ENCODE results near the gene CST3. TPM values are rescaled to one million over a fixed set of nuclear protein-coding genes. Genes with fewer than 3 reads are reported as not detected.
"Not testable (repeated sequence)": the region's sequence is repeated elsewhere in the genome, so short reads cannot be mapped to it uniquely, and the experiment has no call there.

The CST3 gene, protein sequence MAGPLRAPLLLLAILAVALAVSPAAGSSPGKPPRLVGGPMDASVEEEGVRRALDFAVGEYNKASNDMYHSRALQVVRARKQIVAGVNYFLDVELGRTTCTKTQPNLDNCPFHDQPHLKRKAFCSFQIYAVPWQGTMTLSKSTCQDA
- total RNA-seq: 1 to 10 TPM; 5.3 to 7.8 TPM
- 10 to 100 TPM in 1 of 3 donors, 1 to 10 TPM in 1, under 1 TPM in 1; 0.65 to 10.7 (median 2.9) TPM for polyA plus RNA-seq
- 0 to 0.78 (median 0.03) reads per million in 6 experiments for total RNA-seq

DNA sequence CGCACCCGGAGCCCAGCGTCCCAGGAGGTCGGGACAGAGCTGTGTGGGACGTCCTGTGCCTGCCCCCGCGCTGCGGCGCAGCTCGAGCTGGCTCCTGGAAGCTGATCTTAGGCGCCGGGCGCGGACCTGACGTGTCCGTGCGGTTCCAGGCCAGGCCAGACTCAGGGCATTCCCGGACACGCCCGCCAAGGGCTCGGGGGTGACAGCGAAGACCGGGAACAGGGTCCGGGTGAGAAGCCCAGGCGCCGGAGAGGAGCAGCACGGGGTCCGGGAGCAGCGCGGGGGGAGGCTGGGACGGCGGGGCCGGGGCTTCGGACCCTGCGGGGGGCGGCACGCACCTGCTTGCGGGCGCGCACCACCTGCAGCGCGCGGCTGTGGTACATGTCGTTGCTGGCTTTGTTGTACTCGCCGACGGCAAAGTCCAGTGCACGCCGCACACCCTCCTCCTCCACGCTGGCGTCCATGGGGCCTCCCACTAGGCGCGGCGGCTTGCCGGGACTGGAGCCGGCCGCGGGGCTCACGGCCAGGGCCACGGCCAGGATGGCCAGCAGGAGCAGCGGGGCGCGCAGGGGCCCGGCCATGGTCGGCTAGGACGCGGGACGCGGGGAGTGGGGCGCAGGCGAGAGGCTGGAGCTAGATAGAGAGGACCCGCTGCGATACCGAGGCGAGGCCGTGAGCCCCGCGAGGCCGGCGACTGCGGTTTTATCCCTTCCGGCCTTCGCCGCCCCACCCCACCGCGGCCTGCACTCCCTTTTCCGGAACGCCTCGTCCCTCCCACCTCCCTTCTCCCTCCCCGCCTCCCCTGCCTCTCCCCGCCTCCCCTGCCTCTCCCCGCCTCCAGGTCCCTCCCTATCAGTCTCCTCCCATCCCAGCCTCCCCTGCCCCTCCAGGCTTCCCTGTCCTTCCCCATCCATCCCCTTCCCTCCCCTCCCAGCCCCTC, at the start of gene CST3:
TSS of gene CST3 (minus strand) at position 674 of the 940 bp plus-strand sequence. CDS start at position 581, 93 bp downstream.
- H3K27ac Mint-ChIP-seq: peak within 1 kb of the TSS in 1 of 10 donors; percentile 30
- peak within 1 kb of the TSS in 9 of 10 donors; percentile 14 to 83 (median 57) for H3K4me3 Mint-ChIP-seq
- no peak for ATAC-seq
- POLR2A ChIA-PET: no interaction called here
- peaks cover 8 to 35% (median 26%) of the 10 kb centered on the region in 5 donors for H3K27me3 Mint-ChIP-seq
- no peaks in the 10 kb centered on the region for H3K36me3 Mint-ChIP-seq
- peaks cover 4 to 17% (median 6%) of the 10 kb centered on the region in 4 donors for H3K4me1 Mint-ChIP-seq
- H3K9me3 Mint-ChIP-seq: no peaks in the 10 kb centered on the region
- no peak for DNase-seq

DNA sequence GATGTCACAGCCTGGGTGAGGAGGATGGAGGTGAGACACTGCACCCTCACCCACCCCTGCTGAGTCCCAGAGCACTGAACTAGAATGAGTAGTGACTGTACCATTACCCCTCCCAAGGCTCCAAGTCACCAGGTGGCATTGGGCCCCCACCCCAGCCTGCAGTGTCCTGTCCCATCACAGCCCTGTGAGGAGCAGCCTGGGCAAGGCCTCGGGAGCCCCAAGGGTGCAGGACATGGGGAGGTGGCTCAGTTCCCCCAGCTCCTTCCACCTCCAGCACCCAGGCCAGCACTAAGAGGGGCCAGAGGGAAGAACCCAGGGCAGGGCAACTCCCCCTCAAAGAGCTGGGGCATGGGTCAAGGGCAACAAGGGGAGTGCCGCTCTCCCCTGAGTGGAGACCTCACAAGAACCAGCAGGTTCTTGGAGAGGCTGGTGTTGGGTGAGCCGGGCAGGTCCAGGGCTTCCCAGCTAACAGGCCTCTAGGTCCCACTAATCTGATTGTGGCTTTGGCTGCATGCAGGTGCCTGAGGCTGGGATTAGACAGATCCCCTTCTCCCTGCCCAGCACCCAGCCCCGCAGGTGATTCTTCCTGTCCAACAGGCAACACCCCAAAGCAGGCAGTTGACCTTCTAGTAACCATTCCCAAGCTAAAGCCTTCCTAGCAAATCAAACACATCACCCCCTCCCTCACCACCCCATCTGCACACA, 48.4 kb upstream of the CST3 start:
- Mint-ChIP-seq H3K36me3 (no peaks in the 10 kb centered on the region), H3K4me3 (no peak overlapping the region), H3K4me1 (no peaks in the 10 kb centered on the region), H3K27me3 (peaks cover 3 to 32% (median 16%) of the 10 kb centered on the region in 5 donors), H3K27ac (no peak overlapping the region), H3K9me3 (no peaks in the 10 kb centered on the region)
- ATAC-seq: no peak
- DNase-seq: no peak
- POLR2A ChIA-PET: no interaction called here

DNA sequence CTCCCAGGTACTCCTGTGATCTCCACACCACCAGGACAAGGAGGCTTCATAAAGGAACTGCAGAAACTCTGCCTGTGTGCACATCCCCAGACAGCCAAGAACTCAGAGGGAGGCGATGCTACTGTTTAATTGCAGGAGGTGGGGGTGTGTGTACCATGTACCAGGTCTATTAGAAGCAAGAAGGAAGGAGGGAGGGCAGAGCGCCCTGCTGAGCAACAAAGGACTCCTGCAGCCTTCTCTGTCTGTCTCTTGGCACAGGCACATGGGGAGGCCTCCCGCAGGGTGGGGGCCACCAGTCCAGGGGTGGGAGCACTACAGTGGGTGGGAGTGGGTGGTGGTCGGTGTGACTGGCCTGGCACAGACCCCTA, 47.8 kb upstream of the CST3 start:
- H3K4me1 Mint-ChIP-seq, H3K36me3 Mint-ChIP-seq, H3K9me3 Mint-ChIP-seq, H3K4me3 Mint-ChIP-seq, POLR2A ChIA-PET, ATAC-seq, DNase-seq, H3K27ac Mint-ChIP-seq: not testable (repeated sequence)
- H3K27me3 Mint-ChIP-seq: peaks cover 5 to 39% (median 16%) of the 10 kb centered on the region in 5 donors

DNA sequence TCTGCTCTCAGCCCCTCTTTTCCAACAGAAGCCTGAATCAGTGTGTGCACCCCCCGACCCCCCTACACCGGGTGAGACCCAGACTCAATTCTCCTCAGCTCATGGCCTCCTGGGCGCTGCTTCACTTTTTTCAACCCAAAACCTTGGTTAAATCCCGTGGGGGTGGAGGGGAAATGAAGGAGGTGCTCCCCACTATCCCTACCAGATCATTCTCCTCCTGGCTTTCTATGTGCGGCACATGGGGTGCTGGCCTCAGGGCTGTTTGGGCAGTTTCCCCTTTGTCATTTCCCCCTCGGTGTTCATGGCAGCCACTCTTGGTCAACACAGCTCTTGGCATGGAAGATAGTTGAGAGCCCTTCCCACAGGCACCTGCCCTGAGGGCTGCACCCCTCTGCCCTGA, 46.5 kb upstream of the CST3 start:
- no peak overlapping the region for H3K4me3 Mint-ChIP-seq
- no peaks in the 10 kb centered on the region for H3K9me3 Mint-ChIP-seq
- no peak for DNase-seq
- no peaks in the 10 kb centered on the region for H3K36me3 Mint-ChIP-seq
- no peaks in the 10 kb centered on the region for H3K4me1 Mint-ChIP-seq
- H3K27me3 Mint-ChIP-seq: peaks cover 5 to 41% (median 22%) of the 10 kb centered on the region in 5 donors
- no peak overlapping the region for H3K27ac Mint-ChIP-seq
- ATAC-seq: no peak
- POLR2A ChIA-PET: no interaction called here

DNA sequence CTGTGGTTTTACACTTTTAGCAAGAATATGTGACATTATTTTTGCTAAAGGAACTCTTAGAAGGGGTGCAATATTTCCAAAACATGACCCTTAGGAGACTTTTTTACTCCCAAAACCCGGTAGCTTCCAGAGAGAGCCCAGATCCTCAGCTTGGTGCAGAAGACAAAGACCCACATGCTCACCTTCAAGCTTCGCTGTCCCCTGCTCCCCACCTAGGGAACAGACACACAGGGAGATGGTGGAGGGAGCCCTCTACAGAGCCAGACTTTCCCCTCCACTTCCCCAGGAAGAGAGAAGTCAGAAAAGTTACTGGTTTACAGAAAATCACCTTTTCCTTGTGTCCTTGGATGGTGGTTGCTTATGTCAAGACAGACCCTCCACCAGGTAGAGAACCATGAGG, 46.1 kb upstream of the CST3 start:
- Mint-ChIP-seq H3K4me1 (no peaks in the 10 kb centered on the region), H3K27ac (no peak overlapping the region), H3K4me3 (no peak overlapping the region), H3K27me3 (peaks cover 5 to 46% (median 26%) of the 10 kb centered on the region in 5 donors), H3K36me3 (no peaks in the 10 kb centered on the region), H3K9me3 (no peaks in the 10 kb centered on the region)
- POLR2A ChIA-PET: no interaction called here
- DNase-seq (no peak), ATAC-seq (no peak)

DNA sequence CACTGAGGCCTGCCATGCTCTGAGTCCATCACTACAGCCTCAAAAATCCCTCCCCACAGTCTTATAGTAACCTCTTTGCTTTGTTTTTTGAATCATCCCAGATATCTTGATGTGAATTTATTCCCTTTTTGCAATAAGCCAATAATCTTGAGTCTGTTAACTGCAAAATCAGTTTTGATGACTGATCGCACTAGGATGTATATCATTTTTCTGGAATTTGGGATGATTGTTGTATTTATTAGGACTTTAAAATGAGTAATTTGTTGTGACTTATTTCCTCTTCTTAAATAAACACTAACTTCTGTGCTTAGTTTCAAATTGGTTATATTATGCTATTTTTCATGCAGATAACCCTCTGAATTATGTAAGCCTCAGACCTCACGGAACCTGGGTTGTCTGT, 45.5 kb upstream of the CST3 start:
- ATAC-seq: no peak
- POLR2A ChIA-PET: no interaction called here
- DNase-seq: no peak
- Mint-ChIP-seq H3K36me3 (no peaks in the 10 kb centered on the region), H3K27ac (no peak overlapping the region), H3K27me3 (peaks cover 5 to 51% (median 27%) of the 10 kb centered on the region in 5 donors), H3K9me3 (no peaks in the 10 kb centered on the region), H3K4me1 (no peaks in the 10 kb centered on the region), H3K4me3 (no peak overlapping the region)

DNA sequence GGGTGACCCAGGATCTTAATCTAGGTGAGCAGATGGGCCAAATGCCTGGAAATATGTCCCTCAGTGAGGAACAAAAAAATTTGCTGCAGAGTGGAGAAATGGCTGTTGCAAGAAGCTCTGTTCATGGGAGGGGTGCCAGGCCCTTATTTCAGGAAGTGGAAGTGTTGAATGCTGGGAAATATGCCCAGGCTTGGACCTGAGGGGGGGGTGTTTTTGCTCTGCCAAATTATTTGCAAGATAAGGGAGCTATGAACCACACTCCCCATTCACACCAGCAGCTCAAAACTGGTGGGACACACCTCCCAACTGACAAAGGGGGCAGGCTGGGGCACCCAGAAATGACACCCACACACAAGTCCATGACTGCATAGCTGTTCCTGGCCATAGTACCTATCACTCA, 42.4 kb upstream of the CST3 start:
- Mint-ChIP-seq H3K27me3 (peaks cover 7 to 44% (median 20%) of the 10 kb centered on the region in 5 donors), H3K36me3 (no peaks in the 10 kb centered on the region), H3K4me3 (no peak overlapping the region), H3K9me3 (no peaks in the 10 kb centered on the region), H3K27ac (no peak overlapping the region), H3K4me1 (no peaks in the 10 kb centered on the region)
- no peak for ATAC-seq
- DNase-seq: no peak
- POLR2A ChIA-PET: no interaction called here

DNA sequence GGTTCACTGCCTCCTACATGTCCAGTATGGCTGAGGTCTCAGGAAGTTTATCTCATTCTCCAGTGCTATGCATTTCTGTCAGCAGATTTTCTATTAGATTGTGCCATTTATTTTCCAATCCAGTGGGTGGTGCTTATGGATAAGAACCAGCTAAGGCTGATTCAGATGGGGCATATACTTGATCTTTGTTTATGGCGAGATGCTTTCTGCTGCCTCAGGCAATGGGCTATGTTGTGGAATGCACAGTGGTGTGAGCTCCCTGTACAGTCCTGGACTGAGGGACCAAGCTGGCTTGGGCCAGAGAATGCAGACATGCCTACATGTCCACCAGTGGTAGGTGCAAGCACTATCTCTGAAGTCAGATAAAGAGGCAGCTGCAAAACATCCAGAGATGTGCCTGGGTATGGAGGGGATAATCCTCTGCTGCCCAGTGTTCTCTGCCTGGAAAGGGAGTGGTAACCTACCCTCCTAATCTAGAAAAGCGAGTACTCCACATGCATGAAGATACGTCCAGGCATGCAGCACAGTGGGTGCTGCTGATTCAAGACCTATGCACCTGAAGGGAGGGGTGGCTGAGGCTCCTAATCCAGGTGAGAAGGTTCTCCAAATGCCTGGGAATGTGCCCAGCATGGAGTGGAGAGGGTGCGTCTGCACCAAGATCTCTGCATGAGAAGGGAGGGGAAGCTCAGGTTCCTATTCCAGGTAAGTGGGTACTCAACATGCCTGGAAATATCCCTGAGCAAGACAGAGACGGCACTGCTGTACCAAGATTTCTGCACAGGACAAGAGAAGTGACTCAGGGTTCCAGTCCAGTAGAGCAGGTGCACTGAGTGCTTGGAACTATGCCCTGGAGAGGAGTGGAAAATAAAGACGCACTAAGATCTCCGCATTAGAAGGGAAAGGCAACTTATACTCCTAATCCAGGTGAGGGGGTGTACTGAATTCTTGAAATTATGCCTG, 41.7 kb upstream of the CST3 start:
- Mint-ChIP-seq H3K27me3 (peaks cover 7 to 37% (median 20%) of the 10 kb centered on the region in 5 donors), H3K36me3 (no peaks in the 10 kb centered on the region), H3K9me3 (no peaks in the 10 kb centered on the region), H3K4me3 (no peak overlapping the region), H3K4me1 (no peaks in the 10 kb centered on the region), H3K27ac (peak overlapping the region in 1 of 10 donors; percentile 51)
- ATAC-seq (no peak), DNase-seq (no peak)
- POLR2A ChIA-PET: no interaction called here

DNA sequence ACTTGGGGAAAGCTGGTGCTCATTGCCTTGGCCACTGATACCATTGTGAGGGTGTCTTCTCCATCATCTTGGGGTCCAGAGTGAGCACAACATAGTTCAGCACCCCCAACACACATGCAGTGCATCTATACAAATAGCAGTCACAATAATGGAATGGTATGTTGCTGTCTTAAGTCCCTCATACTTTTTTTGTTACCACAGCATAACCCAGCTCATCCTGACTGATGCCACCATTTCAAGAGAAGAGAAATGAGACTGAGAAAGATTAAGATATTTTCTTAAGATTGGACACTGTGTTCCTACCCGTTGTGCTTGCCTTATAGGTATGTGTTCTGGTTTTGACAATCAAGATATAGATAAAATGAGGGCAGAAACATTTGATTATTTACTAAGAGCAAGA, 35.5 kb upstream of the CST3 start:
- Mint-ChIP-seq H3K27me3 (peaks cover 0 to 2% (median 0%) of the 10 kb centered on the region in 5 donors), H3K4me1 (no peaks in the 10 kb centered on the region), H3K9me3 (peaks cover 0 to 2% (median 0%) of the 10 kb centered on the region in 9 donors), H3K4me3 (no peak overlapping the region), H3K27ac (no peak overlapping the region), H3K36me3 (no peaks in the 10 kb centered on the region)
- ATAC-seq (no peak), DNase-seq (no peak)
- POLR2A ChIA-PET: no interaction called here

DNA sequence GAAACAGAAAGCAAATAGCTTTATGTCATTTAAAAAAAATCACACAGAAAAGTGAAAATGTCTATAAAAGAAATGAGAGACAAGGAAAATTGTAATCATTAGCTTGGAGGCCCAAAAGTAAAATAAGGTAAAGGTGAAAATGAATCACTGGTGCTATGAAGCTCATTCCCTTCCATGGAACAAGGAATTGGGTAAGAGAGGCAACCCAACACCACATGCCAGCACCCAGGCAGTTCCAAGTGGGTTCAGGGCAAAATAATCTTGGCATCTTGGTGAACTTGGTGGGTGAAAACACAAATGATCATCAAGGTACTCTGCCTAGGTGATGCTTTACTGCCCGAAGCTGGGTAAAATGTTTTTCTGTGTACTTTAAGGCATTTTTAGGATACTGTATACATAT, 34.4 kb upstream of the CST3 start:
- no peak for ATAC-seq
- no peak overlapping the region for H3K27ac Mint-ChIP-seq
- H3K9me3 Mint-ChIP-seq: peaks cover 0 to 2% (median 0%) of the 10 kb centered on the region in 9 donors
- H3K4me1 Mint-ChIP-seq: no peaks in the 10 kb centered on the region
- no peaks in the 10 kb centered on the region for H3K36me3 Mint-ChIP-seq
- peaks cover 0 to 1% (median 0%) of the 10 kb centered on the region in 5 donors for H3K27me3 Mint-ChIP-seq
- no peak overlapping the region for H3K4me3 Mint-ChIP-seq
- DNase-seq: no peak
- POLR2A ChIA-PET: no interaction called here

DNA sequence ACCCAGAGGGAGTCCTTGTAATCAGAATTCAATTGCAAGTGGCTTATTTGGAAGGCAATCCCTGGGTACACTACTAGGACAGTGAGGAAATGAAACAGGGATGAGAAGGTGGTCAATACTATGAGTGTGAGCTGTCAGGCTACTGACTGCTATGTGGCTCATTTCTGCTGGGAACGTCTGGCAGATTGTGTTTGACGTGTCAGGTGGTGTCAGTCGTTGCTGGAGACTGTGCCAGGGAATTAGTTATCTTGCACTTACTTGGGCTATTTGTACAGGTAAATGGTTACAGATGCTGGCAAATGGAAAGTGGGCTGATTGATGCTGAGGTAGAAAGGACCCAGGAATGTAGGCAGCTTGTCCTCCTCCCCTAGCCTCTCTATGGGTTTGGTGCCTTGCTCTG, 33.7 kb upstream of the CST3 start:
- DNase-seq: no peak
- Mint-ChIP-seq H3K27me3 (no peaks in the 10 kb centered on the region), H3K4me1 (no peaks in the 10 kb centered on the region), H3K4me3 (no peak overlapping the region), H3K36me3 (no peaks in the 10 kb centered on the region), H3K9me3 (peaks cover 0 to 2% (median 0%) of the 10 kb centered on the region in 9 donors), H3K27ac (no peak overlapping the region)
- no peak for ATAC-seq
- POLR2A ChIA-PET: no interaction called here

DNA sequence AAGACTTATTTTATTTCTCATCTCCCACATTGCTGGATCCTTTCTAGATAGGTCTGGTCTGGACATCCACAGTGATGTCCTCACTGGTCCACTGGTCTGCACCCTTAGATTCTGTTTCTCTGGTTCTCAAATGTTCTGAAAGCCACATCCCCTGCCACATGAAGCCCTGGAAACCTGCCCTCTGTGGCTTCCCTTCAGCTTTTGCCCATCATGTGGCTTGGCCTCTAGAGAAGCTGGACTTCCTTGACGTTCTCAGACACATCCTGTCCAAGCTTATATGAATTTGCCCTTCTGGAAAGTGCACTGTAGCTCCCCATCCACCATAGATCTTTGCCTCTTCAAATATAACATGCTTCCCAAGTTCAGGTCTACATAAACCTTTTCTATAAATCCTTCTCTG, 32.6 kb upstream of the CST3 start:
- H3K36me3 Mint-ChIP-seq: no peaks in the 10 kb centered on the region
- DNase-seq (no peak), ATAC-seq (no peak)
- no peaks in the 10 kb centered on the region for H3K4me1 Mint-ChIP-seq
- H3K27me3 Mint-ChIP-seq: no peaks in the 10 kb centered on the region
- H3K27ac Mint-ChIP-seq: no peak overlapping the region
- POLR2A ChIA-PET: no interaction called here
- H3K4me3 Mint-ChIP-seq: no peak overlapping the region
- peaks cover 0 to 2% (median 0%) of the 10 kb centered on the region in 9 donors for H3K9me3 Mint-ChIP-seq

All from naive thymus-derived CD8-positive, alpha-beta T cell (primary cell).